GM10266 (cell line): ENCODE results near the gene GFRA1.

Source experiments
- DNase-seq: peaks from one replicate; pipeline ENCODE4 v3.0.0; 2012; ENCODE audit errors: extremely low spot score
- CTCF ChIP-seq: IDR thresholded peaks from 2 replicates; pipeline ENCODE4 v1.5.1; 2012; ENCODE audit warnings: mild to moderate bottlenecking, low read depth; ENCODE audit not compliant: control insufficient read depth, insufficient read depth; ENCODE audit errors: missing control alignments

Gene GFRA1

DNA sequence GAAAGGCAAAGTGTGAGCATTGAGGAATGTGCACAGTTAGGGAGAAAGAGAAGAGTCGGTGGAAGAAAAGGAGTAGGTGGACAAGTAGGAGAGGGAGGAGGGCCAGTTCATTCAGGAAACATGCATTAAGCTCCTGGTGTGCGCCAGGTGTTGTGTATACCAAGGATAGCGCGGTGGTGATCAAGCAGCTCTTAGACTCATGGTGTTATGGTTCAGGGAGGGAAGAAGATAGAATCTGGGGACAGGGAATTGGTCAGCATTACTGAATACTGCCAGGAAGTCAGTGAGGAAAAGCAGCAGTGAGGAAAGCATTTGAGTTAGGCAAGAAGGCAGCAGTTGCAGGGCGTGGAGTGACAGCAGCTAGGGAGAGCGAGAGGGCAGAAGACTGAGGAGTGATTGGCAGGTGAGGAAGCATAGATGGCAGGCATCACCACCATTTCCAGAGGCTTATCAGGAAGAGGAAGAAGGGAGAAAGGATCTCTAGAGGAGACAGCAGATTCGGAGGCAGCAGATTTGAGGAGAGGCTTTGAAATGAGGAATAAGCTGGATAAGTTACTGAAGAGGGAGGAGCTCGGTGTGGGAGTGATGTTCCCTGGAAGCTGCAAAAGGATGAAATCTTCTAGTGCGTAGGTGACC is 265.6 kb downstream of the GFRA1 start:
- TF ChIP-seq CTCF, result no peak
- no peak for DNase-seq
